GM13976 (cell line): ENCODE measurements around the gene RAVER2.
"Not testable (repeated sequence)": the region's sequence is repeated elsewhere in the genome, so short reads cannot be mapped to it uniquely, and the experiment has no call there.

Source experiments
- DNase-seq: peaks from one replicate; pipeline ENCODE4 v3.0.0; 2012; ENCODE audit warnings: low spot score
- CTCF ChIP-seq: IDR thresholded peaks from 2 replicates; pipeline ENCODE4 v1.5.1; 2012; ENCODE audit warnings: borderline replicate concordance, mild to moderate bottlenecking; ENCODE audit not compliant: insufficient read depth; ENCODE audit errors: extremely low read depth, missing control alignments, control extremely low read depth
- in situ Hi-C: fragments of 300-500 bp; cut with MboI; formaldehyde crosslinking; loops from one replicate; pipeline ENCODE4 v1.12.0; 2022; ENCODE audit warnings: low sequenced_read_pairs, mixed read lengths, inconsistent platforms; ENCODE audit not compliant: unreplicated experiment

The RAVER2 gene

GRCh38 chr1:64744492-64745180 is at the start of gene RAVER2:
TSS of gene RAVER2 (plus strand) at chr1:64745075. CDS start at chr1:64745173, 98 bp downstream.
- TF ChIP-seq CTCF: peak; percentile 9
- in situ Hi-C loops: no loop called here
- DNase-seq: peak; percentile 73

DNA sequence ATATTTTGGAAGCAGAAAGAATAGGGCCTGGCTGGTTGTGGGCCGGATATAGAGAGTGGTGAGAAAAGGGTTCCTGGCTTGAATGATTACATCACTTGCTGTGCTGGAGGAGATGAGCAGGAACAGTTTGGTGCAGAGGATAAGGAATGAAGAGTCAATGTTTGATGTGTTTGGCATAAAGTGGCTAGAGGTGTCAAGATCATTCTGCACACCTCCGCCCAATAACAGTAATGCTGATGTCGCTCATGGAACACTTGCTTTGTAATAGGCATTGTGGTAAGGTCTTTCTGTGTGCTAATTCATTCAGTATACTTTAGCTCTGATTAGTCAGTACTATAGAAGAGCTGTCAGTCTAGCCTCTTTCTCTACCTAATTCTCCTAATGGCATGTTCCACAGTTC is 48.0 kb upstream of the RAVER2 start:
- no peak for DNase-seq
- in situ Hi-C loops: no loop called here
- TF ChIP-seq CTCF: no peak

DNA sequence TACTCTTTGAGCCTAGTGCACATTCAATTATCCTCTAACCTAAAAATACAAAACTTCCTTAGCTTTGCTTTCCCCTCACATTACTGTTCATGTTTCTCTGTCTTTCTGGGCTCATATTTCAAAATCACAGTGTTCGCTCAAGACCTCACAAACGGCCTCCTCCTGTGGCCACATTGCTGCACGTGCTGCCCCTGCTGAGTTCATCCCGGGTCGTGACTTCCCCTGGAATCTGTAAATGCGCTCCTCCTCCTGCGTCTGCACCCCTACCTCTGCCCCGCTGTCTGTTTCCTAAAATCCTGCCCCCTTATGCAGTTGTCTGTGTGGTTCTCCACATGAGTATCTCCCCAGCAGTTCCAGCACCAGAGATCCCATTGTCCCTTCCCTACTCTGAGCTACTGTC is 45.5 kb upstream of the RAVER2 start:
- TF ChIP-seq CTCF: no peak
- in situ Hi-C loops: no loop called here
- DNase-seq: no peak

DNA sequence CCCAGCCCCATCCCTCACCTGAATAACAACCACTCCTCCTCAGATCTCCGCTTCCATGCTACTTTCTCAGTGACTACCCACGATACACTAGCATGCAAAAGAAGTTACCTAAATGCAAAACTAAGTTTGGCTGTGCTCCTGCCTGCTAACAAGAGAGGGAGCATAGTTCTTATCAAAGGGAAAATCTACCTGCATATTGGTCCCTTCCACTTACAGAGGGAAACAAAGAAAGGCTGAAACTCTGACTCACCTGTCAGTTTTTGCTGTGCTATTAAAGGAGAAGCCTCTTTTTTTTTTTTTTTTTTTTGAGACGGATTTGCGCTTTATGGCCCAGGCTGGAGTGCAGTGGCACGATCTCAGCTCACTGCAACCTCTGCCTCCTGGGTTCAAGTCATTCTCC is 43.8 kb upstream of the RAVER2 start:
- DNase-seq: no peak
- in situ Hi-C loops: no loop called here
- TF ChIP-seq CTCF: no peak

DNA sequence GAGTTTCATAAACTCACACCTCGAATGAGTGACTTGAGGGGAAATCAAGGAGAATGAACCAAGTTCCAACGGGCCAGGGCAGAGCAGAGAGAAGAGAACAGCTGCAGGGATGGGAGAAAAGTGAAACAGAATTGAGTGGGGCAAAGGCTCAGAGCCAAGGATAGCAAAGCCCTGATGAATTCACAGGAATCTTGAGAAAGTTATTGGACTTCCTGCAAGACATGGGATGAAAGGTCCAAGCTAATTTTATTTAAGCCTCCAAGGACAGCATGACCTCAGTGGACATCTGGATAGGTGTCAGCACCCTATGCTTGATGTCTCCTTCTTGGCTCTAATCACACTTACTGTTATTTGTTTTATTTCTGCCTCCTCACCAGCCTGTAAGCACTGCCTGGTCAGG is 43.0 kb upstream of the RAVER2 start:
- no peak for DNase-seq
- in situ Hi-C loops: no loop called here
- no peak for TF ChIP-seq CTCF

- DNase-seq, in situ Hi-C loops: not testable (repeated sequence)
Observed at GRCh38 chr1:64702670-64703069, 42.2 kb upstream of the RAVER2 start.

DNA sequence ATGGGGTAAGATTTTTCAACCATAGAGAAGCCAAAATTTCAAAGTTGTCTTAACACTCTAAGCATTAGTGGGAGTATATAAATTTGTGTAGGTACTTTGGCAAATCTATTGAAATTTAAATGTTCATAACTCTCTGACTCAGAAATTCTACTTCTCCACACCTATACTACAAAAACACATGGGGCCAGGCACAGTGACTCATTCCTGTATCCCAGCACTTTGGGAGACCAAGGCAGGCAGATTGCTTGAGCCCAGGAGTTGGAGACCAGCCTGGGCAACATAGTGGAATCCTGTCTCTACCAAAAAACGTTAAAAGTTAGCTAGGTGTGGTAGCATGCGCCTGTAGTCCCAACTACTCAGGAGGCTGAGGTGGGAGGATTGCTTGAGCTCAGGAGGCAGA is 41.3 kb upstream of the RAVER2 start:
- no peak for TF ChIP-seq CTCF
- in situ Hi-C loops: no loop called here
- DNase-seq: no peak
